Activated naive CD8-positive, alpha-beta T cell treated with anti-CD3 and anti-CD28 coated beads for 36 hours (primary cell): ENCODE results near the gene UGT1A6. TPM values are rescaled to one million over a fixed set of nuclear protein-coding genes. Genes with fewer than 3 reads are reported as not detected.

ENCODE experiments used
- DNase-seq: peaks from one replicate; pipeline ENCODE4 v3.0.0; 2021
- H3K27ac Mint-ChIP-seq: one replicate; pipeline ENCODE4 v1.8.0; 2022; ENCODE audit warnings: mild to moderate bottlenecking, moderate library complexity, mixed read lengths
- H3K27me3 Mint-ChIP-seq: one replicate; pipeline ENCODE4 v1.8.0; 2022; ENCODE audit warnings: mild to moderate bottlenecking, mixed read lengths
- H3K36me3 Mint-ChIP-seq: one replicate; pipeline ENCODE4 v1.8.0; 2021; ENCODE audit warnings: mild to moderate bottlenecking, mixed read lengths
- H3K4me1 Mint-ChIP-seq: one replicate; pipeline ENCODE4 v1.8.0; 2021; ENCODE audit warnings: mixed read lengths
- H3K4me3 Mint-ChIP-seq: one replicate; pipeline ENCODE4 v1.8.0; 2022; ENCODE audit warnings: mild to moderate bottlenecking, moderate library complexity, mixed read lengths
- H3K9me3 Mint-ChIP-seq: one replicate; pipeline ENCODE4 v1.8.0; 2022; ENCODE audit warnings: mixed read lengths
- total RNA-seq, 2 experiments: library from RNA; stranded (reverse); gene quantifications; one replicate each; pipeline ENCODE4 v1.2.3, GENCODE V29; 2021

UGT1A6 gene
- total RNA-seq, 2 experiments from 2014 or later = not detected

DNA sequence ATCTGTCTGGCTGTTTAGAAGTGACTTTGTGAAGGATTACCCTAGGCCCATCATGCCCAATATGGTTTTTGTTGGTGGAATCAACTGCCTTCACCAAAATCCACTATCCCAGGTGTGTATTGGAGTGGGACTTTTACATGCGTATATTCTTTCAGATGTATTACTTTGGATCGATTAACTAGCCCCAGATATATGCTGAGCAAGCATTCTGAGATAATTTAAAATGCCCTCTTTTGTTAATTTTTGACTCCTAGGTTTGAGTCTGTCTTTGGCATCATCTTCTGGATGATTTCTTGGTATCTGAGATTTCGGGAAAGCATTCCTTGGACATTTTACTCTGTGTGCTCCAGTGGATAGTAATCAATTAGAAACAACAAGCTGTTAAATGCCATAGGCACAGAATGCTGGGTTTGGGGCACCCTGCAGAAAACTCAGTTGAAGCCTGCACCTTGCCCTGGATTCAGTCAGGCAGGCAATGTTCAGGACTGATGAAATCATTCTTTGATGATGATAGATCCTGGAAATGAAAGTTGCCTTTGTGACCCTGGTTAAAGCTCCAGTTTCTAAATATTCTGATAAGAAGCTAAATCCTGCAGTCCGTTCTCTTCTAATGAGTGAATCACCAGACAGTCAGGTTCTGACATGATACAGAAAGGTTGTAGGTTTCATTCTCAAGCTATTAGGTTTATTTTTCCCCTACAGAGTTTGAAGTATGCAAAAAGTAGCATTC is 68.5 kb downstream of the UGT1A6 start:
- H3K4me1 Mint-ChIP-seq = no peaks in the 10 kb centered on the region
- H3K27ac Mint-ChIP-seq = no peak overlapping the region
- DNase-seq = no peak
- H3K27me3 Mint-ChIP-seq = peaks cover 20% of the 10 kb centered on the region
- no peak overlapping the region for H3K4me3 Mint-ChIP-seq
- H3K9me3 Mint-ChIP-seq = no peaks in the 10 kb centered on the region
- no peaks in the 10 kb centered on the region for H3K36me3 Mint-ChIP-seq

DNA sequence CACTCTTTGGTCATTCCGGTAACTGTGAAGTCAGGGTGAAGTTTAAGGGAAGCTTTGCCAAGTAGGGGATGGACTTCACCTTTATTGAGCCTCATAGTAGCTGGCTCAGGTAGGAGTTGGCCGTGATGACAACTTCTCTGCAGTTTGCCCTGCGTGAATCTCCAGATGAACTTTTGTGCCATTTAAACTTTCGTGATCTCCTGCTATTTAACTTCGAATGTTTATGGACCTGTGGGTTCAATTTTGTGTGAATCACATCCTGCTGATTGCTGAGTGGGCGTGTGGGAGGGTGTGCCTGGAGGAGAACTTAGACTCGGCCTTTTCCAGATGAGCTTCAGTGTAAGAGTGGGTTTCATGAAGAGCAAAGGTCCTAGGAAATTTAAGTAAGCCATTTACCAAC is 71.6 kb downstream of the UGT1A6 start:
- Mint-ChIP-seq H3K4me1 (no peaks in the 10 kb centered on the region), H3K36me3 (no peaks in the 10 kb centered on the region), H3K27ac (no peak overlapping the region), H3K27me3 (peaks cover 34% of the 10 kb centered on the region), H3K9me3 (no peaks in the 10 kb centered on the region), H3K4me3 (no peak overlapping the region)
- DNase-seq = no peak

DNA sequence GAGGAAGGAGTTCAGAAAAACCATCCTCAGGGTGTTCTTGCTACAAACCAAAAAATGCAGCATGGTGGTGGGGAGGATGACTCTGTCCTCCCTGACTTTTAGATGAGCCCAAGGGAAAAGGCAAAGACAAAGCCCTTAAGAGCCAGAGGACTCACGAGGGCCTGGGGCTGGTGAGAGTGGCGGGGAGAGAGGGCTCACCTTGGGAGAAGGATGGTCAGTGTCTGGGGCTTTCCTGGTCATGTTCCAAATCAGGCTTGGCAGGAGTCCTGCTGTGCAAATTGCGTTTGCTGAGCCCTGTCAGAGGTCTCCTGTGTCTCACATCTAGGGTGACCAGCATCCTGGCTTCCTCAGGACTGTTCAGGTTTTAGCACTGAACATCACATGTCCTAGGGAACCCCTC is 72.1 kb downstream of the UGT1A6 start:
- DNase-seq = no peak
- Mint-ChIP-seq H3K36me3 (no peaks in the 10 kb centered on the region), H3K4me3 (no peak overlapping the region), H3K4me1 (no peaks in the 10 kb centered on the region), H3K9me3 (no peaks in the 10 kb centered on the region), H3K27ac (no peak overlapping the region), H3K27me3 (peaks cover 37% of the 10 kb centered on the region)

DNA sequence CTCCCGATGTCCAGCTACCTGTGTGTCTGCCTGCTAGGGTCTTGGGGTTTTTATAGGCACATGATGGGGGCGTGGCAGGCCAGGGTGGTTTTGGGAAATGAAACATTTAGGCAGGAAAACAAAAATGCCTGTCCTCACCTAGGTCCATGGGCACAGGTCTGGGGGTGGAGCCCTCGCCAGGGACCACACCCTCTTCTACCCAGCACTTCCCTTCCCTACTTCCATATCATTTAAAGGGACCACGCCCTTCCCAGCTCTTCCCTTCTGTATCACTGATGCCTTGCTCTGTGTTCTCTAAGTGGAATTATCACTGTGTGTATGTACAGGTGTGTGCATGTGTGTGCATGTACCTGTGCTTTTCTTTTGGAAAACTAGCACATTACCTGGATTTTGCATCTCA is 73.7 kb downstream of the UGT1A6 start:
- no peak overlapping the region for H3K4me3 Mint-ChIP-seq
- peaks cover 39% of the 10 kb centered on the region for H3K27me3 Mint-ChIP-seq
- H3K4me1 Mint-ChIP-seq = no peaks in the 10 kb centered on the region
- no peaks in the 10 kb centered on the region for H3K9me3 Mint-ChIP-seq
- no peak overlapping the region for H3K27ac Mint-ChIP-seq
- H3K36me3 Mint-ChIP-seq = no peaks in the 10 kb centered on the region
- DNase-seq = no peak

DNA sequence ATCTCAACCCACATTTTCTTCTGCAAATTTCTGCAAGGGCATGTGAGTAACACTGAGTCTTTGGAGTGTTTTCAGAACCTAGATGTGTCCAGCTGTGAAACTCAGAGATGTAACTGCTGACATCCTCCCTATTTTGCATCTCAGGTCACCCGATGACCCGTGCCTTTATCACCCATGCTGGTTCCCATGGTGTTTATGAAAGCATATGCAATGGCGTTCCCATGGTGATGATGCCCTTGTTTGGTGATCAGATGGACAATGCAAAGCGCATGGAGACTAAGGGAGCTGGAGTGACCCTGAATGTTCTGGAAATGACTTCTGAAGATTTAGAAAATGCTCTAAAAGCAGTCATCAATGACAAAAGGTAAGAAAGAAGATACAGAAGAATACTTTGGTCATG is 75.4 kb downstream of the UGT1A6 start:
- DNase-seq = no peak
- Mint-ChIP-seq H3K27me3 (peaks cover 40% of the 10 kb centered on the region), H3K27ac (no peak overlapping the region), H3K9me3 (no peaks in the 10 kb centered on the region), H3K4me1 (no peaks in the 10 kb centered on the region), H3K4me3 (no peak overlapping the region), H3K36me3 (no peaks in the 10 kb centered on the region)

DNA sequence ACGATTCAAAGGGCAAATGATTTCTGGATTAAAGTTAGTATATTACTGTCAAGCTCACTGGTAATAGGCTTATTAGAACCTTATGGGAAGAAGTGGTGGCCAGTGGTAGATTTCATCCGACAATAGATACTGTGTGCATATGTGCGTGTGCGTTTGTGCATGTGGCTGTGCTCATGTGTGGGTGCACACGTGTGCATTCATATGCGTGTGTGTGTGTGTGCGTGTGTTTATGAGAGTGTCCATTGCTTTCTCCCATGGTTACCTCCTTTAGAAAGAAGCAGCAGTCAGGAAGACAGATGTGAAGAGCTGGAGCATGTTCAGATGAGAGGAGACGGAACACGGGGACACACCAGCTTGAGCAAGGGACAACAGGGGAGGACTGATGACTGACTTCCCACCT is 76.6 kb downstream of the UGT1A6 start:
- Mint-ChIP-seq H3K9me3 (no peaks in the 10 kb centered on the region), H3K36me3 (no peaks in the 10 kb centered on the region), H3K27me3 (peaks cover 31% of the 10 kb centered on the region), H3K4me1 (no peaks in the 10 kb centered on the region), H3K4me3 (no peak overlapping the region), H3K27ac (no peak overlapping the region)
- DNase-seq = no peak

DNA sequence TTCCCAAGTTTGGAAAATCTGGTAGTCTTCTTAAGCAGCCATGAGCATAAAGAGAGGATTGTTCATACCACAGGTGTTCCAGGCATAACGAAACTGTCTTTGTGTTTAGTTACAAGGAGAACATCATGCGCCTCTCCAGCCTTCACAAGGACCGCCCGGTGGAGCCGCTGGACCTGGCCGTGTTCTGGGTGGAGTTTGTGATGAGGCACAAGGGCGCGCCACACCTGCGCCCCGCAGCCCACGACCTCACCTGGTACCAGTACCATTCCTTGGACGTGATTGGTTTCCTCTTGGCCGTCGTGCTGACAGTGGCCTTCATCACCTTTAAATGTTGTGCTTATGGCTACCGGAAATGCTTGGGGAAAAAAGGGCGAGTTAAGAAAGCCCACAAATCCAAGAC is 79.5 kb downstream of the UGT1A6 start:
- Mint-ChIP-seq H3K36me3 (no peaks in the 10 kb centered on the region), H3K27ac (no peak overlapping the region), H3K27me3 (peaks cover 24% of the 10 kb centered on the region), H3K4me3 (no peak overlapping the region), H3K4me1 (no peaks in the 10 kb centered on the region), H3K9me3 (peaks cover 7% of the 10 kb centered on the region)
- DNase-seq = no peak

DNA sequence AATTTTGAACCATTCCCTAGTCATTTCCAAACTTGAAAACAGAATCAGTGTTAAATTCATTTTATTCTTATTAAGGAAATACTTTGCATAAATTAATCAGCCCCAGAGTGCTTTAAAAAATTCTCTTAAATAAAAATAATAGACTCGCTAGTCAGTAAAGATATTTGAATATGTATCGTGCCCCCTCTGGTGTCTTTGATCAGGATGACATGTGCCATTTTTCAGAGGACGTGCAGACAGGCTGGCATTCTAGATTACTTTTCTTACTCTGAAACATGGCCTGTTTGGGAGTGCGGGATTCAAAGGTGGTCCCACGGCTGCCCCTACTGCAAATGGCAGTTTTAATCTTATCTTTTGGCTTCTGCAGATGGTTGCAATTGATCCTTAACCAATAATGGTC is 79.9 kb downstream of the UGT1A6 start:
- Mint-ChIP-seq H3K27ac (no peak overlapping the region), H3K4me1 (no peaks in the 10 kb centered on the region), H3K9me3 (peaks cover 7% of the 10 kb centered on the region), H3K4me3 (no peak overlapping the region), H3K27me3 (peaks cover 26% of the 10 kb centered on the region), H3K36me3 (no peaks in the 10 kb centered on the region)
- no peak for DNase-seq

DNA sequence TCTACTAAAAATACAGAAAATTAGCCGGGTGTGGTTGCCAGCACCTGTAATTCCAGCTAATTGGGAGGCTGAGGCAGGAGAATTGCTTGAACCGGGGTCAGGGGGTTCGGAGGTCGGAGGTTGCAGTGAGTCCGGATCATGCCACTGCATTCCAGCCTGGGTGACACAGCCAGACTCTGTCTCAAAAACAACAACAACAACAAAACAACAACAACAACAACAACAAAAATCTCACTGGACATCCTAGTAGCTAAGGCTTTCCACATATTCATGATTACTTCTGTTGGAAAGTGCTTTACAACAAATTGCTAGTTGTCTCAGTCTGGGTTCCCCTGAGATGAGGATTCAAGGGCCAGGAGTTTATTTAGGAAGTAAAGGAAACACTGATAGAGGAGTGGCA is 81.2 kb downstream of the UGT1A6 start:
- Mint-ChIP-seq H3K4me3 (no peak overlapping the region), H3K9me3 (peaks cover 7% of the 10 kb centered on the region), H3K27me3 (peaks cover 19% of the 10 kb centered on the region), H3K36me3 (no peaks in the 10 kb centered on the region), H3K4me1 (no peaks in the 10 kb centered on the region), H3K27ac (no peak overlapping the region)
- no peak for DNase-seq

DNA sequence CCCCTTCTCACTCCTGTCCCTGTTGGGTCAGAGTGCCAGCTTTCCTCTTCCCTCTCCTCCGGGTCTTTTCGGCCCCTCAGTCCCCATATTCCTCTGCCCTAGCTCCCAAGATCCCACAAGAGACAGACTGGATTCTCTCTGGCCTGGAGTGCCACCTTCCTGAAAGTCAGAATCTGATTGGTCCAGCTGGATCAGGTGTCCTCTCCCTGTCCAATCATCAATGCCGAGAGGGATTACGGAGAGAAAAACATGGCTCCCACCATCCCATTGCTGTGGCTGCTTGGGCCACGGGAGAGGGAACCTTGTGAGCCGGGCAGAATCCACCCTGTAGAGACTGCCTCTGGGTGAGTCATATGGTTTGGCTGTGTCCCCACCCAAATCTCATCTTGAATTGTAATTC is 82.7 kb downstream of the UGT1A6 start:
- Mint-ChIP-seq H3K27me3 (peaks cover 15% of the 10 kb centered on the region), H3K27ac (no peak overlapping the region), H3K4me1 (no peaks in the 10 kb centered on the region), H3K4me3 (no peak overlapping the region), H3K9me3 (peaks cover 7% of the 10 kb centered on the region), H3K36me3 (no peaks in the 10 kb centered on the region)
- DNase-seq = no peak

DNA sequence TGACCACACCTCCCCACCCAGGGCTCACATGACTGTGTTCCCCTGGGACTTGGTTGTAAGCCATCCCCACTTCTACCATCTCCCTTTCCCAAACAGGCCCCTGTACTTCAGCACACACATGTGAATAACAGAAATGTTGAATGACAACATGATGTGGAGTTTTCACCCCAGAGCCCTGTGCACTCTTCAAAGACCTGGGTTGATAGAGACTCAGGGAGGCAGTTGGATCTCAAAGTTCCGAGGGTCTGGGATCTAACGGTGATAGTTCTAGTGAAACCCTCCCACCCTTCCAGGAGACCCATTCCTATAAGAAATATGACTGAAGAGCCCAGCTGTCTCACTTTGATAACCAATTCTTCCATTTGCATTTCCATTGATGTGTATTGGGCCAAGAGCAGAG is 85.3 kb downstream of the UGT1A6 start, which contains the start of gene MROH2A:
Gene MROH2A, plus strand, starts transcription at position 301 of the 400 bp plus-strand sequence. CDS start 1,029 bp downstream, outside the sequence.
- DNase-seq = no peak
- Mint-ChIP-seq H3K9me3 (peaks cover 12% of the 10 kb centered on the region), H3K4me3 (no peak within 1 kb of the TSS), H3K4me1 (no peaks in the 10 kb centered on the region), H3K36me3 (no peaks in the 10 kb centered on the region), H3K27me3 (peaks cover 13% of the 10 kb centered on the region), H3K27ac (no peak within 1 kb of the TSS)

DNA sequence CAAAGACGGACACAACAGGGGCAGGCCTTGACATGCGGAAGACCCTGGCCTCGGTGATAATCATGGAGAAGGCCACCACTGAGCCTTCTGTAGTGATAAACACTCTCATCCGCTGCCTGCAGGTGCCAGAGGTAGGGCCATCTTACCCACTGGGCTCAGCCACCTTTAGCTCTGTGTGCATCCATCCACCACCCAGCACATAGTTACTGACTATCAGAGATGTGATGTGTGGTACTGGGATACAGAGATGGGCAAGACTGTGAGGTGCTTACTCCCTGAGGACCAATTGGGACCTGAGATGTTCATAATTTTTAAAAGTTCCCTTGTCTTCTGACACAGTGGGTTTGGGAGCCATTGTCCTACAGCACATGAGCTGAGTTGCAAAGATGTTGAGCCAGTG is 87.0 kb downstream of the UGT1A6 start:
- Mint-ChIP-seq H3K4me1 (no peaks in the 10 kb centered on the region), H3K27me3 (peaks cover 8% of the 10 kb centered on the region), H3K4me3 (no peak overlapping the region), H3K36me3 (no peaks in the 10 kb centered on the region), H3K9me3 (peaks cover 12% of the 10 kb centered on the region), H3K27ac (no peak overlapping the region)
- DNase-seq = no peak

DNA sequence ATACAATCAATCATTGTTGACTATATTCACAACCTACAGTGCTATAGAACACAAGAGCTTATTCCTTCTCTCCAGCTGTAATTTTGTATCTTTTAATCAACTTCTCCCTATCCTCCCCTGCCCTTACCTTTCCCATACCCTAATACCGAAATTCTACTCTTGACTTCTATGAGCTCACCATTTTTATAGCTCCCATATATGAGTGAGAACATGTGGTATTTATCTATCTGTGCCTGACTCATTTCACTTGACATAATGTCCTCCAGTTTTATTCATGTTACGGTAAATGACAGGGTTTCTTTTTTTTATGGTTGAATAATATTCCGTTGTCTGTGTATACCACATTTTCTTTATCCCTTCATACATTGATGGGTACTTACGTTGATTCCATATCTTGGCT is 88.1 kb downstream of the UGT1A6 start:
- no peak overlapping the region for H3K4me3 Mint-ChIP-seq
- H3K27me3 Mint-ChIP-seq = peaks cover 10% of the 10 kb centered on the region
- H3K9me3 Mint-ChIP-seq = peaks cover 11% of the 10 kb centered on the region
- H3K4me1 Mint-ChIP-seq = no peaks in the 10 kb centered on the region
- no peak for DNase-seq
- H3K36me3 Mint-ChIP-seq = no peaks in the 10 kb centered on the region
- no peak overlapping the region for H3K27ac Mint-ChIP-seq

DNA sequence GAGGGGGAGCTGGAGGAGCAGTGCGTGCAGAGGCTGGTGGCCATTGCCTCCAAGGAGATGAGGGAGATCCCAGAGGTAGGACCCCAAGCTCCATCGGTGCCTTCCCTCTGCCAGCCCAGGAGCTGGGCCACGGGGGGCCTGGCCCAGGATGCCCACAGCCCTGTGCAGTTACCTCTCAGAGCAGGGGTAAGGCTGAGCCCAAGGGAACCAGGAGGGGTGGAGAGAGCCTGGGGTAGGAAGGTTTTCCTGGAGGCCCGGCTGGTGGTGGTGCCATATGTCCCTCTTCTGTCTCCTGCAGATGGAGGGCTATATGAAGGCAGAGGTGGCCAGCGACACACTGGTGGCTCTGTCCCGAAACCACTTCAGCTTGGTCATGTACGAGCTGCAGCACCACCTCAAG is 96.9 kb downstream of the UGT1A6 start:
- Mint-ChIP-seq H3K36me3 (no peaks in the 10 kb centered on the region), H3K4me1 (no peaks in the 10 kb centered on the region), H3K4me3 (no peak overlapping the region), H3K27me3 (peaks cover 10% of the 10 kb centered on the region), H3K9me3 (peaks cover 4% of the 10 kb centered on the region), H3K27ac (no peak overlapping the region)
- DNase-seq = no peak

DNA sequence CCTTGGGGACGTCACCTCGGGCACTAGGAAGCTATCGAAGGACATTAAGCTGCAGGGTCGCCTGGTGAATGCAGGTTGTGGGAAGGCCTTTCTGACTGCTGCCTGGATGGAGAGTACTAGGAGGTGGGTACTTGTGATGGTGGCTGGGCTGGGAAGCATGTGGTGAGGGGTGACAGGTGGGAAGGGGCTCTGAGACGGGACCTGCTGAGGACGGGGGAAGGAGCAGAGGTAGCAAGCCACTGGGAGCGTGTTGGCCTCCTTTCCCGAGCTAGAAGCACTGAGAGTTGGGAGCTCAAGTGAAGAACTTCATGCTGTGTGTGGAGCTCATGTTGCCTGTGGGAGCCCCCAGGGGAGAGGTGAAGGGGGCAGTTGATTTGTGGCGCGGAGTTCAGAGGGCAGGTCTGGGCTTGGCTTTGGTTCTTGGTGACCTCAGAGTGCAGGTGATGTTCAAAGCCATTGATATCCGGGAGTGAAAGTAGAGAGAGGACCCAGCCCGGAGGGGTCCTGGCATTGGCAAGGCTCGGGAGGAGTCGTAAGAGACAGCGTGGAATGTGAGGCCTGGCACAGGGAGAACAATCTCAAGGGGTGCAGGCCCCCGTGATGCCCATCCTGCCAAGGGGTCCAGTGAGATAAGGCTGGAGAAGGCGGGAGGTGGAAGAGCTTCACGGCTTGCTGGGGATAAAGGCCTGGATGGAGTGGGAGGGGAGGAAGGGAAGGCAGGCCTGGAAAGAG is 98.6 kb downstream of the UGT1A6 start:
- no peak overlapping the region for H3K4me3 Mint-ChIP-seq
- no peak overlapping the region for H3K27ac Mint-ChIP-seq
- H3K27me3 Mint-ChIP-seq = peaks cover 2% of the 10 kb centered on the region
- no peaks in the 10 kb centered on the region for H3K36me3 Mint-ChIP-seq
- no peaks in the 10 kb centered on the region for H3K4me1 Mint-ChIP-seq
- peaks cover under 1% of the 10 kb centered on the region for H3K9me3 Mint-ChIP-seq
- no peak for DNase-seq

DNA sequence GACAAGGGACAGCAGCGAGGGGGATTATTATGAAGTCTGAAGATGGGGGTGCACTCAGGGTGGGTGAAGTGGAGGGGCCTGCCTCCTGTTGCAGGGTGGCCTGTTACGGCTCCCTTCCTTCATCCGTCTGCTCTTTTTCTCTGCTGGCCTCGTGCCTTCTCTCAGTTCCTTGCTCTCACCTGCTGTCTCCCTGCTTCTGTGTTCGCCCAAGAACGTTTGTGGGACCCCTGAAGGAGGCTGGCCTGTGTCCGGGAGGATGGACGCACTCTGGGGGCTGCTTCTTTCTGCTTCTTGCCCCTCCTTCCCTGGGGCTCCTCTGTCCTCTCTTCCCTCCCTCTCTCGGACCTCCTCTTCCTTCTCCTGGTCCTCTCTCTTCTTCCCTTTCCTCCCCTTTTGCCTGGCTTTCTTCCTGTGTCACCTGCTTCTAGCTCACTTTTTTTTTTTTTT is 99.2 kb downstream of the UGT1A6 start:
- no peaks in the 10 kb centered on the region for H3K36me3 Mint-ChIP-seq
- no peaks in the 10 kb centered on the region for H3K27me3 Mint-ChIP-seq
- no peaks in the 10 kb centered on the region for H3K4me1 Mint-ChIP-seq
- no peak for DNase-seq
- H3K4me3 Mint-ChIP-seq = no peak overlapping the region
- H3K9me3 Mint-ChIP-seq = no peaks in the 10 kb centered on the region
- H3K27ac Mint-ChIP-seq = no peak overlapping the region
